Body of pancreas (tissue), 4 donors: Measurements from ENCODE around the gene PTPN7.

Experiments
- POLR2A ChIP-seq, 3 donors: fragments of 450-650 bp; IDR thresholded peaks; one replicate each; pipeline ENCODE4 v1.6.1; 2016; ENCODE audit warnings: antibody characterized with exemption in 3 of 3, mild to moderate bottlenecking in 2 of 3
- TF ChIP-seq, protein P1 (sequence below), 7 experiments: fragments of 450-650 bp in 4 of 7; fragments of 200-600 bp in 3 of 7; sonication (generic) in 3 of 7; IDR thresholded peaks; one replicate each; pipeline ENCODE4 v1.5.1; 2016 to 2019; ENCODE audit warnings: antibody characterized with exemption in 7 of 7

DNA sequence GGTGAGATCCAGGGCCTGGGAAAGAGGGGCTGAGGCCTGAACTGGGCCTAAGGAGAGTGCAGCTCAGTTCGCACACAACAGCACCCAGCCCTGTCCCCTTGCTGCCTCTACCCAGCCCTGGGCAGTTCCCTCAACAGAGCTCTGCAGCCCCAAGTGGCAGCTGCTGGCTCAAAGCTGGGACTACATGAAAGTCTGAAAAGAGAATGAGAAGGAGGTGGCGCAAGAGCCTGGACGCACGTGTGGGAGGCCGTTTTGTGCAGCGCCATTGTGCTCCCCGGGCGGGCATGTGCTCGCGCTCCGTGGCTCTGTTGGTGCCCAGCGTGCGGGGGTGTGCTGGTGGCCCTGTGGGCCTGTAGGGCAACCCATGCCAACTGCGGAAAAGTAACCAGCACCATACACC lies 27.4 kb downstream of the PTPN7 start:
- TF ChIP-seq, protein P1, sequence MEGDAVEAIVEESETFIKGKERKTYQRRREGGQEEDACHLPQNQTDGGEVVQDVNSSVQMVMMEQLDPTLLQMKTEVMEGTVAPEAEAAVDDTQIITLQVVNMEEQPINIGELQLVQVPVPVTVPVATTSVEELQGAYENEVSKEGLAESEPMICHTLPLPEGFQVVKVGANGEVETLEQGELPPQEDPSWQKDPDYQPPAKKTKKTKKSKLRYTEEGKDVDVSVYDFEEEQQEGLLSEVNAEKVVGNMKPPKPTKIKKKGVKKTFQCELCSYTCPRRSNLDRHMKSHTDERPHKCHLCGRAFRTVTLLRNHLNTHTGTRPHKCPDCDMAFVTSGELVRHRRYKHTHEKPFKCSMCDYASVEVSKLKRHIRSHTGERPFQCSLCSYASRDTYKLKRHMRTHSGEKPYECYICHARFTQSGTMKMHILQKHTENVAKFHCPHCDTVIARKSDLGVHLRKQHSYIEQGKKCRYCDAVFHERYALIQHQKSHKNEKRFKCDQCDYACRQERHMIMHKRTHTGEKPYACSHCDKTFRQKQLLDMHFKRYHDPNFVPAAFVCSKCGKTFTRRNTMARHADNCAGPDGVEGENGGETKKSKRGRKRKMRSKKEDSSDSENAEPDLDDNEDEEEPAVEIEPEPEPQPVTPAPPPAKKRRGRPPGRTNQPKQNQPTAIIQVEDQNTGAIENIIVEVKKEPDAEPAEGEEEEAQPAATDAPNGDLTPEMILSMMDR (IDR thresholded peaks at IDR 0.05), result no peak
- no peak for TF ChIP-seq POLR2A (IDR thresholded peaks at IDR 0.05)
